GM21367 (cell line): ENCODE data around the gene USP17L5.
"Not testable (repeated sequence)": the region's sequence is repeated elsewhere in the genome, so short reads cannot be mapped to it uniquely, and the experiment has no call there.

Experiments
- ATAC-seq: cut with Tn5 transposase; IDR thresholded peaks from one replicate; pipeline ENCODE4 v1.9.1; 2021; ENCODE audit not compliant: unreplicated experiment

USP17L5 gene, protein sequence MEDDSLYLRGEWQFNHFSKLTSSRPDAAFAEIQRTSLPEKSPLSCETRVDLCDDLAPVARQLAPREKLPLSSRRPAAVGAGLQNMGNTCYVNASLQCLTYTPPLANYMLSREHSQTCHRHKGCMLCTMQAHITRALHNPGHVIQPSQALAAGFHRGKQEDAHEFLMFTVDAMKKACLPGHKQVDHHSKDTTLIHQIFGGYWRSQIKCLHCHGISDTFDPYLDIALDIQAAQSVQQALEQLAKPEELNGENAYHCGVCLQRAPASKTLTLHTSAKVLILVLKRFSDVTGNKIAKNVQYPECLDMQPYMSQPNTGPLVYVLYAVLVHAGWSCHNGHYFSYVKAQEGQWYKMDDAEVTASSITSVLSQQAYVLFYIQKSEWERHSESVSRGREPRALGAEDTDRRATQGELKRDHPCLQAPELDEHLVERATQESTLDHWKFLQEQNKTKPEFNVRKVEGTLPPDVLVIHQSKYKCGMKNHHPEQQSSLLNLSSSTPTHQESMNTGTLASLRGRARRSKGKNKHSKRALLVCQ

DNA sequence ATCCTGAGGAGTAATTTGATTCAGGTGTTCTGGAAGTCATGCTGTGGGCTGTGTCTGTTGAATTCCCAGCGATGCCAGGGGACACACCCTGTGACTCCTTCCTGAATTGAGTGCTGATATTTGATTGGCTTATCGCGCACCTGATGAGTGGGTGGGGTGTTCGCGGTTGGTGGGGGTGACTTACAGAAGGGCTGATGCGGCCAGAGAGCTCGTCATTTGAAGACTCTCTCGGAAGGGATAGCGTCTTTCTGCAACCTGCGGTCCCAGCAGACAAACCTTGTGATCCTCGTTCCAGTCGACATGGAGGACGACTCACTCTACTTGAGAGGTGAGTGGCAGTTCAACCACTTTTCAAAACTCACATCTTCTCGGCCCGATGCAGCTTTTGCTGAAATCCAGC is at the start of gene USP17L5:
Gene USP17L5 (plus strand): TSS at position 301 of the 400 bp plus-strand sequence. CDS start 0 bp downstream, at position 301.
- not testable (repeated sequence) for ATAC-seq

DNA sequence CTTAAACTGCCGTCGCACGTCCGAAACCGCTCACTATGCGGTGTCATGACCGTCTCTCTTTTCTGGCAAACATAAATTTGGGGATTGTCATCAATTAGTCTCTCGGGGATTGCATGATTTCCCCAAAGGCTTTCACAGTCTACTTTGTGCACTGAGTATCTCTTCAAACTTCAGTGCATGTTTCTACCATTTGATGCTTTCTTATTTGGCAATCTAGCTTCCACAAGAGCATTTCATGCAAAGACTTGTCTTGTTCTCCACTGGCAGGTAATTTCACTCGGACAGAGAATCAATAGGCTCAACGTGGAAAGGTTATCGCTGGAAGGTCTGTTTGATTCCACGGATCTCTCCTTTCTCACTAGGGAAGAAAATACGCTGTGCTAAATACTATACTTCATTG is 15.0 kb upstream of the USP17L5 start:
- not testable (repeated sequence) for ATAC-seq

DNA sequence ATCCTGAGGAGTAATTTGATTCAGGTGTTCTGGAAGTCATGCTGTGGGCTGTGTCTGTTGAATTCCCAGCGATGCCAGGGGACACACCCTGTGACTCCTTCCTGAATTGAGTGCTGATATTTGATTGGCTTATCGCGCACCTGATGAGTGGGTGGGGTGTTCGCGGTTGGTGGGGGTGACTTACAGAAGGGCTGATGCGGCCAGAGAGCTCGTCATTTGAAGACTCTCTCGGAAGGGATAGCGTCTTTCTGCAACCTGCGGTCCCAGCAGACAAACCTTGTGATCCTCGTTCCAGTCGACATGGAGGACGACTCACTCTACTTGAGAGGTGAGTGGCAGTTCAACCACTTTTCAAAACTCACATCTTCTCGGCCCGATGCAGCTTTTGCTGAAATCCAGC is 14.3 kb upstream of the USP17L5 start, which contains the start of gene USP17L24:
Gene USP17L24 (plus strand): TSS at position 301 of the 400 bp plus-strand sequence. CDS start 0 bp downstream, at position 301.
- ATAC-seq, result not testable (repeated sequence)

DNA sequence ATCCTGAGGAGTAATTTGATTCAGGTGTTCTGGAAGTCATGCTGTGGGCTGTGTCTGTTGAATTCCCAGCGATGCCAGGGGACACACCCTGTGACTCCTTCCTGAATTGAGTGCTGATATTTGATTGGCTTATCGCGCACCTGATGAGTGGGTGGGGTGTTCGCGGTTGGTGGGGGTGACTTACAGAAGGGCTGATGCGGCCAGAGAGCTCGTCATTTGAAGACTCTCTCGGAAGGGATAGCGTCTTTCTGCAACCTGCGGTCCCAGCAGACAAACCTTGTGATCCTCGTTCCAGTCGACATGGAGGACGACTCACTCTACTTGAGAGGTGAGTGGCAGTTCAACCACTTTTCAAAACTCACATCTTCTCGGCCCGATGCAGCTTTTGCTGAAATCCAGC is 9.6 kb upstream of the USP17L5 start, which contains the start of gene USP17L25:
Gene USP17L25 (plus strand): TSS at position 301 of the 400 bp plus-strand sequence. CDS start 0 bp downstream, at position 301.
- ATAC-seq, result not testable (repeated sequence)

DNA sequence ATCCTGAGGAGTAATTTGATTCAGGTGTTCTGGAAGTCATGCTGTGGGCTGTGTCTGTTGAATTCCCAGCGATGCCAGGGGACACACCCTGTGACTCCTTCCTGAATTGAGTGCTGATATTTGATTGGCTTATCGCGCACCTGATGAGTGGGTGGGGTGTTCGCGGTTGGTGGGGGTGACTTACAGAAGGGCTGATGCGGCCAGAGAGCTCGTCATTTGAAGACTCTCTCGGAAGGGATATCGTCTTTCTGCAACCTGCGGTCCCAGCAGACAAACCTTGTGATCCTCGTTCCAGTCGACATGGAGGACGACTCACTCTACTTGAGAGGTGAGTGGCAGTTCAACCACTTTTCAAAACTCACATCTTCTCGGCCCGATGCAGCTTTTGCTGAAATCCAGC is 4.8 kb upstream of the USP17L5 start, which contains the start of gene USP17L26:
Gene USP17L26 (plus strand): TSS at position 301 of the 400 bp plus-strand sequence. CDS start 0 bp downstream, at position 301.
- ATAC-seq, result not testable (repeated sequence)

DNA sequence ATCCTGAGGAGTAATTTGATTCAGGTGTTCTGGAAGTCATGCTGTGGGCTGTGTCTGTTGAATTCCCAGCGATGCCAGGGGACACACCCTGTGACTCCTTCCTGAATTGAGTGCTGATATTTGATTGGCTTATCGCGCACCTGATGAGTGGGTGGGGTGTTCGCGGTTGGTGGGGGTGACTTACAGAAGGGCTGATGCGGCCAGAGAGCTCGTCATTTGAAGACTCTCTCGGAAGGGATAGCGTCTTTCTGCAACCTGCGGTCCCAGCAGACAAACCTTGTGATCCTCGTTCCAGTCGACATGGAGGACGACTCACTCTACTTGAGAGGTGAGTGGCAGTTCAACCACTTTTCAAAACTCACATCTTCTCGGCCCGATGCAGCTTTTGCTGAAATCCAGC is 4.6 kb downstream of the USP17L5 start, which contains the start of gene USP17L27:
Gene USP17L27 (plus strand): TSS at position 301 of the 400 bp plus-strand sequence. CDS start 0 bp downstream, at position 301.
- not testable (repeated sequence) for ATAC-seq

DNA sequence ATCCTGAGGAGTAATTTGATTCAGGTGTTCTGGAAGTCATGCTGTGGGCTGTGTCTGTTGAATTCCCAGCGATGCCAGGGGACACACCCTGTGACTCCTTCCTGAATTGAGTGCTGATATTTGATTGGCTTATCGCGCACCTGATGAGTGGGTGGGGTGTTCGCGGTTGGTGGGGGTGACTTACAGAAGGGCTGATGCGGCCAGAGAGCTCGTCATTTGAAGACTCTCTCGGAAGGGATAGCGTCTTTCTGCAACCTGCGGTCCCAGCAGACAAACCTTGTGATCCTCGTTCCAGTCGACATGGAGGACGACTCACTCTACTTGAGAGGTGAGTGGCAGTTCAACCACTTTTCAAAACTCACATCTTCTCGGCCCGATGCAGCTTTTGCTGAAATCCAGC is 9.4 kb downstream of the USP17L5 start, which contains the start of gene USP17L28:
Gene USP17L28 (plus strand): TSS at position 301 of the 400 bp plus-strand sequence. CDS start 0 bp downstream, at position 301.
- ATAC-seq, result not testable (repeated sequence)

DNA sequence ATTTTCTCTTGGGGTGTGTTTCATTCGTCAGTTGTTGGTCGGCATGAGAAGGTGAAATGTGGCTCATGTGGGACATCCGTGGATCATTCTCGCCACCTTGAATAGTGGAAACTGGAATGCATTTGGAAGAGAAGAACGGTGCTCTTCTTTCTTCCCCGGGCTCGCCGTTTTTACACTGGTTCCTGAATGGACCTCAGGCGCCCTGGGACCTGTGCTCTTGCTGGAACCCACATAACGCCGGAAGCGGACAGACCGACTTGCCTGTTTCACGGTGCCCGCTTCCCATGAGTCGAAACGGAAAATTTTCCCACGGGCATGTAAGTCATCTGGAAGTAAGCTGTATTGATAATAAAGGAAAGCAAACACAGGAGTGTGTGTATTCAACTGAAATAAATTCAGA is 11.7 kb downstream of the USP17L5 start:
- not testable (repeated sequence) for ATAC-seq

DNA sequence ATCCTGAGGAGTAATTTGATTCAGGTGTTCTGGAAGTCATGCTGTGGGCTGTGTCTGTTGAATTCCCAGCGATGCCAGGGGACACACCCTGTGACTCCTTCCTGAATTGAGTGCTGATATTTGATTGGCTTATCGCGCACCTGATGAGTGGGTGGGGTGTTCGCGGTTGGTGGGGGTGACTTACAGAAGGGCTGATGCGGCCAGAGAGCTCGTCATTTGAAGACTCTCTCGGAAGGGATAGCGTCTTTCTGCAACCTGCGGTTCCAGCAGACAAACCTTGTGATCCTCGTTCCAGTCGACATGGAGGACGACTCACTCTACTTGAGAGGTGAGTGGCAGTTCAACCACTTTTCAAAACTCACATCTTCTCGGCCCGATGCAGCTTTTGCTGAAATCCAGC is 14.1 kb downstream of the USP17L5 start, which contains the start of gene USP17L29:
Gene USP17L29 (plus strand): TSS at position 301 of the 400 bp plus-strand sequence. CDS start 0 bp downstream, at position 301.
- ATAC-seq, result not testable (repeated sequence)

DNA sequence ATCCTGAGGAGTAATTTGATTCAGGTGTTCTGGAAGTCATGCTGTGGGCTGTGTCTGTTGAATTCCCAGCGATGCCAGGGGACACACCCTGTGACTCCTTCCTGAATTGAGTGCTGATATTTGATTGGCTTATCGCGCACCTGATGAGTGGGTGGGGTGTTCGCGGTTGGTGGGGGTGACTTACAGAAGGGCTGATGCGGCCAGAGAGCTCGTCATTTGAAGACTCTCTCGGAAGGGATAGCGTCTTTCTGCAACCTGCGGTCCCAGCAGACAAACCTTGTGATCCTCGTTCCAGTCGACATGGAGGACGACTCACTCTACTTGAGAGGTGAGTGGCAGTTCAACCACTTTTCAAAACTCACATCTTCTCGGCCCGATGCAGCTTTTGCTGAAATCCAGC is 23.6 kb downstream of the USP17L5 start, which contains the start of gene USP17L30:
Gene USP17L30 (plus strand): TSS at position 301 of the 400 bp plus-strand sequence. CDS start 0 bp downstream, at position 301.
- ATAC-seq, result not testable (repeated sequence)

DNA sequence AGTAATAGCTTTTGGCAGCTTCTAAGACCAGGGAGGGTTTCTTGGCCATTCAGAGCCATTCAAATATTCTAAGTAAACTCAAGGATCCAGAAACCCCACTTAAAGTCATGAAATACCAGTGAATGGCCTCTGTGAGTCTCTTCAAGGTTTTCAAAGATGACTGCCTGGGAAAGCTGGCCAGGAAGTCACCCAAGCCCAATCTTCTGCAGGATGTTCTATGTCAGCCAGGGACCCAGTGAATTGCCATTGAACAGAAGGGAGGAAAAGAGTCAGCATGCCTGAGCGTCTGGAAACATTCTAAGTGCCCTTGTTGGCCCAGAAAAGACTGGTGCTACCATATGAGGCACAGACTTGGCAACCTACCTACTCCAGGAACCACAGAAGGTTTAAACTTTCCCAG is 40.7 kb downstream of the USP17L5 start:
- not testable (repeated sequence) for ATAC-seq

DNA sequence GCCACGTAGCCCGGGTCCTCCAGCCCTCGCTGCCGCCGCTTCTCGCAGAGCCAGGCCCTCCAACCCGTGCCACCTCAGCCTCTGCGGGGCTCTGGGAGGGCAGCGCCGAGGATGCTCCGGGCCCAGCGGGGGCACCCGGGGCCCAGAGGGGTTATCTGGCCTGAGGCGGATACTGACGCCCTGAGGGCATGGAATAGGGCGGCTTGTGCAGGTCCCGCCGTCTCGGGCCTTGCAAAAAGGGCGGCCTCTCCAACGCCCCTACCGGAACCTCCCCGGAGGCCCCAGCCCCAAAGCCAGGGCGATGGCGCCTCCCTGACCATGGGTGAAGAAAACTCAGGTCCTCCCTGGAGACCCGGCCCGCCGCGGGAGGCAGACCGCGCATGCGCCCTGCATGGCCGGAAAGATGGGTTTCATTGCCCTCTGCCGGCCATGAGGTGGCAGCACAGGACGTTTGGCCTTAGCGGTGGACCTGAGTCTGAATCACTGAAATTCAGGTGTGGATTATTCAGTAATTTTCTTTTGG is 41.9 kb downstream of the USP17L5 start:
- not testable (repeated sequence) for ATAC-seq

DNA sequence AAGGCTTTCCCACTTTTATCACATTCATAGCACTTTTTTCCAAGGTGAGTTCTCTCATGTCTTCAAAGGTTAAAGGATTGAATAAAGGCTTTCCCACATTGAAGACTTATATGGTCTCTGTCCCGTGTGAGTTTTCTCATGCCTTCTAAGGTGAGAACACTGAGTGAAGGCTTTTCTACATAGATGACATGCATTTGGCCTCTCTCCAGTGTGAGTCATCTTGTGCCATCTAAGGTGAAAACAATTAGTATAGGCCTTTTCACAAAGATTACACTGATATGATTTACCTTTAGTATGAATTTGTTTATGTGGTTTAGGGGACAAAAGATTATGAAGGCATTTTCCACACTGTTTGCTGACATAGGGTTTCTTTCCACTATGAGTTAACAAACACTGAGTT is 44.9 kb downstream of the USP17L5 start:
- no peak for ATAC-seq

DNA sequence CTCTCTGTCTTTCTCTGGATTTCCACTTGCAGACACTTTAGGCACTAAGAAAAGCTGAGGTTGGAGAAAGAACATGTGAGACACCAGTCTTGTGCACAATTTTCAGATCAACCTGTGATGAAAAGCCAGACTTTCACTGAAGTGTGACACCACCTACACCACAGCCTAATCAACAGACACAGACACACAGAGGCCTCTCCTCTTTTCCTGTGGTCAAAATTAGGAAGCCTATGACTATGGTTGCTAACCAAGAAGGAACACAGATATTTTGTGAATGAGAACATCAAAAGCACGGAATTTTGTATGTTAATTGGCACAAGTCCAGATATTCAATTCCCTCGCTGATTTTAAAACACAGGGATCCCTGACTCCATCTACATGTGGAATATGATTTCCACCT is 49.8 kb downstream of the USP17L5 start:
- not testable (repeated sequence) for ATAC-seq
